Endothelial cell of umbilical vein (primary cell): Measurements from ENCODE around the gene RMC1. TPM values are rescaled to one million over a fixed set of nuclear protein-coding genes. Genes with fewer than 3 reads are reported as not detected.

Source experiments
- BruUV-seq: library from RNA; stranded (reverse); fragments of 400-500 nt; replicated peaks from 2 replicates; lab custom pipeline; 2021; lab: Mats Ljungman, UMichigan
- CTCF ChIA-PET: fragments of 300-600, 350-600 bp; sonication (Branson Sonifier 250); formaldehyde crosslinking; loops from one replicate; lab custom pipeline; 2021; ENCODE audit warnings: antibody characterized with exemption, inconsistent platforms; lab: Charles Lee
- POLR2A ChIA-PET: fragments of 300-600, 350-600 bp; sonication (Branson Sonifier 250); formaldehyde crosslinking; loops from one replicate; lab custom pipeline; 2021; ENCODE audit warnings: antibody characterized with exemption, inconsistent platforms; lab: Charles Lee
- DNase-seq: peaks from one replicate; pipeline ENCODE4 v3.0.0-alpha.2; 2011; ENCODE audit warnings: low read depth, low spot score
- FAIRE-seq: peaks from 2 replicates; lab custom pipeline; 2011; peaks lifted over from hg19 to GRCh38; lab: Jason Lieb, UNC
- H2AFZ ChIP-seq: 2 replicates; pipeline ENCODE4 v1.6.0; 2012; ENCODE audit warnings: low read depth, low read length, control low read depth, inconsistent platforms
- H3K27ac ChIP-seq: 2 replicates; pipeline ENCODE4 v1.5.1; 2011; ENCODE audit warnings: low read depth, mild to moderate bottlenecking, control low read depth, low read length, moderate library complexity; ENCODE audit not compliant: insufficient read depth
- H3K27me3 ChIP-seq, 2 experiments: 2 replicates each; pipeline versions ENCODE4 v1.6.0 to v1.6.1; 2011; ENCODE audit warnings: low read length in 2 of 2, mixed read lengths in 1 of 2; ENCODE audit not compliant: control insufficient read depth in 2 of 2, insufficient read depth in 2 of 2
- H3K36me3 ChIP-seq, 2 experiments: 2 replicates in 1 of 2; 3 replicates in 1 of 2; pipeline ENCODE4 v1.5.1; 2011; ENCODE audit warnings: low read length in 2 of 2, mild to moderate bottlenecking in 1 of 2, moderate library complexity in 1 of 2; ENCODE audit not compliant: control insufficient read depth in 2 of 2, insufficient read depth in 2 of 2; ENCODE audit errors: extremely low read depth in 1 of 2
- H3K4me1 ChIP-seq: 3 replicates; pipeline ENCODE4 v1.5.1; 2011; ENCODE audit warnings: mild to moderate bottlenecking, low read length; ENCODE audit not compliant: control insufficient read depth, insufficient read depth; ENCODE audit errors: extremely low read depth
- H3K4me2 ChIP-seq: 2 replicates; pipeline ENCODE4 v1.6.1; 2011; ENCODE audit warnings: low read length, control low read depth, mixed read lengths; ENCODE audit not compliant: insufficient read depth
- H3K4me3 ChIP-seq, 3 experiments: fragments of 200-600 bp in 1 of 3; sonication (generic), shearing (Covaris generic) in 1 of 3; replicated peaks in 1 of 3; 2 replicates each; pipeline ENCODE4 v1.5.1; 2011 to 2016; ENCODE audit warnings: control low read depth in 3 of 3, low read length in 3 of 3, mild to moderate bottlenecking in 2 of 3, inconsistent platforms in 1 of 3, low read depth in 1 of 3, moderate library complexity in 1 of 3; ENCODE audit not compliant: insufficient read depth in 1 of 3
- H3K79me2 ChIP-seq: 2 replicates; pipeline ENCODE4 v1.6.0; 2012; ENCODE audit warnings: low read length, inconsistent platforms; ENCODE audit not compliant: control insufficient read depth, insufficient read depth
- H3K9ac ChIP-seq: replicated peaks from 2 replicates; pipeline ENCODE3; 2011; ENCODE audit warnings: low read length, control low read depth; ENCODE audit not compliant: insufficient read depth; ENCODE audit errors: extremely low read depth
- H3K9me1 ChIP-seq: replicated peaks from 3 replicates; pipeline ENCODE4 v1.6.0; 2011; ENCODE audit warnings: mild to moderate bottlenecking, low read length; ENCODE audit not compliant: control insufficient read depth, insufficient read depth; ENCODE audit errors: extremely low read depth
- H3K9me3 ChIP-seq: replicated peaks from 2 replicates; pipeline ENCODE4 v1.5.1; 2012; ENCODE audit warnings: low read length, inconsistent platforms; ENCODE audit not compliant: control insufficient read depth, insufficient read depth
- H4K20me1 ChIP-seq: replicated peaks from 2 replicates; pipeline ENCODE3; 2011; ENCODE audit warnings: mild to moderate bottlenecking, low read length; ENCODE audit not compliant: control insufficient read depth, insufficient read depth; ENCODE audit errors: extremely low read depth
- EZH2 ChIP-seq: IDR thresholded peaks from 2 replicates; pipeline ENCODE4 v1.6.1; 2012; ENCODE audit warnings: borderline replicate concordance, low read depth, mild to moderate bottlenecking, moderate library complexity, low read length, inconsistent platforms; ENCODE audit not compliant: severe bottlenecking
- FOS ChIP-seq: IDR thresholded peaks from 2 replicates; pipeline ENCODE4 v1.6.1; 2011; ENCODE audit warnings: mild to moderate bottlenecking, low read length, moderate library complexity, borderline replicate concordance; ENCODE audit not compliant: insufficient read depth
- GATA2 ChIP-seq: IDR thresholded peaks from 2 replicates; pipeline ENCODE4 v1.7.0; 2011; ENCODE audit warnings: low read depth, mild to moderate bottlenecking, moderate library complexity, mixed read lengths, low read length; ENCODE audit not compliant: insufficient read length, insufficient read depth
- JUN ChIP-seq: IDR thresholded peaks from 2 replicates; pipeline ENCODE4 v1.6.1; 2011; ENCODE audit warnings: borderline replicate concordance, low read depth; ENCODE audit not compliant: insufficient read length, insufficient read depth
- MYC ChIP-seq: IDR thresholded peaks from one replicate; pipeline ENCODE4 v1.6.1; 2011; ENCODE audit warnings: mild to moderate bottlenecking, low read depth, low read length
- POLR2A ChIP-seq: IDR thresholded peaks from 2 replicates; pipeline ENCODE4 v1.6.1; 2012; ENCODE audit warnings: low read depth, mild to moderate bottlenecking, control low read depth, low read length
- POLR2AphosphoS5 ChIP-seq: IDR thresholded peaks from 2 replicates; pipeline ENCODE4 v1.6.1; 2012; ENCODE audit warnings: low read depth, mild to moderate bottlenecking, control low read depth, low read length, moderate library complexity; ENCODE audit not compliant: insufficient read depth
- dilution Hi-C: fragments of 300-500 bp; cut with MboI; formaldehyde crosslinking; loops from one replicate; pipeline ENCODE4 v1.15.0; 2019; ENCODE audit warnings: low sequenced_read_pairs; ENCODE audit not compliant: extremely low pct_ligation_motif_present
- intact Hi-C: fragments of 100-400 bp; cut with micrococcal nuclease; formaldehyde crosslinking; loops from one replicate; pipeline ENCODE4 v1.10.0; 2022
- polyA plus RNA-seq, 4 experiments: library from polyadenylated mRNA; depleted of rRNA in 3 of 4; stranded (reverse) in 3 of 4; unstranded in 1 of 4; fragments of >200 nt; gene quantifications; 2 replicates each; pipeline versions ENCODE4 v1.2.1 to v1.2.3, GENCODE V29; 2011 to 2012; ENCODE audit warnings: missing spikeins in 1 of 4
- total RNA-seq: library from RNA; stranded (reverse); gene quantifications from 2 replicates; pipeline ENCODE4 v1.2.3, GENCODE V29; 2021
- TF ChIP-seq, protein P1 (sequence below), 2 donors: IDR thresholded peaks; 1 replicate in 1 of 2; 2 replicates in 1 of 2; pipeline ENCODE4 v1.5.1; 2011; ENCODE audit warnings: low read length in 2 of 2, mild to moderate bottlenecking in 2 of 2, moderate library complexity in 2 of 2, control low read depth in 1 of 2, inconsistent platforms in 1 of 2, low read depth in 1 of 2; ENCODE audit not compliant: insufficient read depth in 1 of 2; ENCODE audit errors: extremely low read depth in 1 of 2
- TF ChIP-seq, protein P2 (sequence below): IDR thresholded peaks from 2 replicates; pipeline ENCODE4 v1.6.1; 2011; ENCODE audit not compliant: insufficient read depth, insufficient read length

Gene RMC1
- total and polyA plus RNA-seq, 2 donors (not counting 3 experiments of a cell fraction or from before 2014, with no cell fraction given), result 26.2 to 29.7 TPM

GRCh38 chr18:23521907-23522306 is 18.6 kb downstream of the RMC1 start:
- no peaks in the 10 kb centered on the region for H3K79me2 ChIP-seq
- no peaks in the 10 kb centered on the region for H4K20me1 ChIP-seq
- no peaks in the 10 kb centered on the region for H3K27me3 ChIP-seq
- intact Hi-C loops (no loop called here), dilution Hi-C loops (no loop called here)
- H3K4me2 ChIP-seq, result no peak overlapping the region
- DNase-seq, result peak; percentile 61
- H3K9ac ChIP-seq, result no peak overlapping the region
- TF ChIP-seq JUN, result no peak
- TF ChIP-seq POLR2AphosphoS5, result no peak
- no peak for TF ChIP-seq GATA2
- TF ChIP-seq, protein P1, sequence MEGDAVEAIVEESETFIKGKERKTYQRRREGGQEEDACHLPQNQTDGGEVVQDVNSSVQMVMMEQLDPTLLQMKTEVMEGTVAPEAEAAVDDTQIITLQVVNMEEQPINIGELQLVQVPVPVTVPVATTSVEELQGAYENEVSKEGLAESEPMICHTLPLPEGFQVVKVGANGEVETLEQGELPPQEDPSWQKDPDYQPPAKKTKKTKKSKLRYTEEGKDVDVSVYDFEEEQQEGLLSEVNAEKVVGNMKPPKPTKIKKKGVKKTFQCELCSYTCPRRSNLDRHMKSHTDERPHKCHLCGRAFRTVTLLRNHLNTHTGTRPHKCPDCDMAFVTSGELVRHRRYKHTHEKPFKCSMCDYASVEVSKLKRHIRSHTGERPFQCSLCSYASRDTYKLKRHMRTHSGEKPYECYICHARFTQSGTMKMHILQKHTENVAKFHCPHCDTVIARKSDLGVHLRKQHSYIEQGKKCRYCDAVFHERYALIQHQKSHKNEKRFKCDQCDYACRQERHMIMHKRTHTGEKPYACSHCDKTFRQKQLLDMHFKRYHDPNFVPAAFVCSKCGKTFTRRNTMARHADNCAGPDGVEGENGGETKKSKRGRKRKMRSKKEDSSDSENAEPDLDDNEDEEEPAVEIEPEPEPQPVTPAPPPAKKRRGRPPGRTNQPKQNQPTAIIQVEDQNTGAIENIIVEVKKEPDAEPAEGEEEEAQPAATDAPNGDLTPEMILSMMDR (IDR thresholded peaks at IDR 0.05; ENCODE audit: extremely low read depth in 1 of 2, insufficient read depth in 1 of 2, low read depth in 1 of 2, low read length in 2 of 2), result no peak
- no peak for TF ChIP-seq MYC
- no peak for TF ChIP-seq POLR2A
- TF ChIP-seq EZH2, result no peak
- TF ChIP-seq FOS, result no peak
- TF ChIP-seq, protein P2, sequence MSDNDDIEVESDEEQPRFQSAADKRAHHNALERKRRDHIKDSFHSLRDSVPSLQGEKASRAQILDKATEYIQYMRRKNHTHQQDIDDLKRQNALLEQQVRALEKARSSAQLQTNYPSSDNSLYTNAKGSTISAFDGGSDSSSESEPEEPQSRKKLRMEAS, result no peak
- ChIA-PET CTCF (interaction anchor here (0.7 to 2.5 kb wide), 4 partner anchors 17 to 487 kb away, joined by 3 to 7 read pairs (median 4); no protein-coding TSS in a partner anchor), POLR2A (no interaction called here)
- H3K9me1 ChIP-seq, result no peaks in the 10 kb centered on the region
- H3K4me1 ChIP-seq, result peaks cover 26% of the 10 kb centered on the region
- no peak overlapping the region for H3K27ac ChIP-seq
- peaks cover 13 to 30% of the 10 kb centered on the region in 2 experiments for H3K36me3 ChIP-seq
- no peak overlapping the region for H2AFZ ChIP-seq
- no peaks in the 10 kb centered on the region for H3K9me3 ChIP-seq
- H3K4me3 ChIP-seq, result no peak overlapping the region
- no TSS peak for BruUV-seq
- FAIRE-seq, result no peak
